HepG2 (cell line): ENCODE measurements around the gene MEGF11.

Experiments
- DNMT3B ChIP-seq: conservative IDR thresholded peaks from 2 replicates; pipeline ENCODE4 v1.6.1; 2016; ENCODE audit warnings: missing biosample characterization, control low read depth
- EP300 ChIP-seq, 3 experiments: sonication (generic) in 1 of 3; formaldehyde crosslinking in 1 of 3; IDR thresholded peaks; 2 replicates each; pipeline versions ENCODE4 v1.5.1 to v1.6.1; 2011 to 2020; ENCODE audit warnings: low read depth in 2 of 3, low read length in 2 of 3, borderline replicate concordance in 1 of 3, improper control_type of control experiment in 1 of 3, mild to moderate bottlenecking in 1 of 3, missing genetic modification reagents in 1 of 3, moderate library complexity in 1 of 3
- MIER2 ChIP-seq: IDR thresholded peaks from 2 replicates; pipeline ENCODE4 v1.6.1; 2016; ENCODE audit warnings: missing biosample characterization, missing genetic modification reagents
- PCBP1 ChIP-seq: fragments of 200-400 bp; formaldehyde crosslinking; IDR thresholded peaks from 2 replicates; pipeline ENCODE4 v1.6.1; 2017; ENCODE audit warnings: mild to moderate bottlenecking, low read depth, low read length, borderline replicate concordance
- RFXANK ChIP-seq: IDR thresholded peaks from 2 replicates; pipeline ENCODE4 v1.6.1; 2016
- SOX6 ChIP-seq, 2 experiments: fragments of 450-650 bp in 1 of 2; sonication (generic) in 1 of 2; formaldehyde crosslinking in 1 of 2; IDR thresholded peaks; 2 replicates each; pipeline versions ENCODE4 v1.4.0 to v1.6.1; 2017 to 2020; ENCODE audit warnings: antibody characterized with exemption in 1 of 2, mild to moderate bottlenecking in 1 of 2, missing genetic modification reagents in 1 of 2
- ZNF207 ChIP-seq: fragments of 450-650 bp; IDR thresholded peaks from 2 replicates; pipeline ENCODE4 v1.6.1; 2016; ENCODE audit warnings: antibody characterized with exemption, borderline replicate concordance
- ZNF747 ChIP-seq: sonication (generic); formaldehyde crosslinking; IDR thresholded peaks from 2 replicates; pipeline ENCODE4 v1.8.1; 2023; ENCODE audit warnings: missing genetic modification reagents, mild to moderate bottlenecking, borderline replicate concordance
- TF ChIP-seq, protein P1 (sequence below): sonication (generic); formaldehyde crosslinking; IDR thresholded peaks from 2 replicates; pipeline ENCODE4 v1.4.0; 2020; ENCODE audit warnings: missing genetic modification reagents
- TF ChIP-seq, protein P2 (sequence below): sonication (generic); formaldehyde crosslinking; IDR thresholded peaks from 2 replicates; pipeline ENCODE4 v1.4.0; 2020; ENCODE audit warnings: missing genetic modification reagents, borderline replicate concordance
- TF ChIP-seq, protein P3 (sequence below): sonication (generic); formaldehyde crosslinking; IDR thresholded peaks from 2 replicates; pipeline ENCODE4 v1.5.0; 2020; ENCODE audit warnings: mild to moderate bottlenecking, missing genetic modification reagents, moderate library complexity

DNA sequence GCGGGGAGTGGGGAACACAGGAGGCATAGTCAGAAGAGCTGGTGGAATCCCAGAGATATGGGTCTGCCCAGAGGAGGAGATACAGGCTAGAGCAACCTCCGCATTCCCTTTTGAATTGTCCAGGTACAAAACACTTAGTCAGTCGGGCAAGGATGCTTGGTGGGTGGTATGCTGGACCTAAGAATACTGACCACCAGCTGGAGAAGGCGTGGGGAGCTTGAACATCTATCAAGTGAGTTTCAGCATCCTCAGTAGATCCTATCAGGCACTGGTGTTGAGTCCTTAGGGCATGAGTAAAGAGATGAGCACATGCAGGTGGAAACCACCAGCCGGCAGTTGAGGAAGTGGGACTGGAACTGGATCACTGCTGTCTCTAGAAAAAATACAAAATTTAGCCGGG, 25.1 kb upstream of the MEGF11 start:
- TF ChIP-seq DNMT3B (CRISPR knock-in tag) (no peak), ZNF207 (no peak), SOX6 (IDR thresholded peaks at IDR 0.05) (no peak), SOX6 (CRISPR knock-in tag; IDR thresholded peaks at IDR 0.05) (no peak), MIER2 (CRISPR knock-in tag) (no peak), RFXANK (CRISPR knock-in tag) (no peak), ZNF747 (CRISPR knock-in tag) (no peak), EP300 (IDR thresholded peaks at IDR 0.05; ENCODE audit: low read depth in 2 of 2, low read length in 2 of 2) (no peak), EP300 (CRISPR knock-in tag; IDR thresholded peaks at IDR 0.05; ENCODE audit: borderline replicate concordance) (no peak), PCBP1 (no peak)
- TF ChIP-seq, protein P1, sequence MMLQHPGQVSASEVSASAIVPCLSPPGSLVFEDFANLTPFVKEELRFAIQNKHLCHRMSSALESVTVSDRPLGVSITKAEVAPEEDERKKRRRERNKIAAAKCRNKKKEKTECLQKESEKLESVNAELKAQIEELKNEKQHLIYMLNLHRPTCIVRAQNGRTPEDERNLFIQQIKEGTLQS (CRISPR knock-in tag), result no peak
- TF ChIP-seq, protein P2, sequence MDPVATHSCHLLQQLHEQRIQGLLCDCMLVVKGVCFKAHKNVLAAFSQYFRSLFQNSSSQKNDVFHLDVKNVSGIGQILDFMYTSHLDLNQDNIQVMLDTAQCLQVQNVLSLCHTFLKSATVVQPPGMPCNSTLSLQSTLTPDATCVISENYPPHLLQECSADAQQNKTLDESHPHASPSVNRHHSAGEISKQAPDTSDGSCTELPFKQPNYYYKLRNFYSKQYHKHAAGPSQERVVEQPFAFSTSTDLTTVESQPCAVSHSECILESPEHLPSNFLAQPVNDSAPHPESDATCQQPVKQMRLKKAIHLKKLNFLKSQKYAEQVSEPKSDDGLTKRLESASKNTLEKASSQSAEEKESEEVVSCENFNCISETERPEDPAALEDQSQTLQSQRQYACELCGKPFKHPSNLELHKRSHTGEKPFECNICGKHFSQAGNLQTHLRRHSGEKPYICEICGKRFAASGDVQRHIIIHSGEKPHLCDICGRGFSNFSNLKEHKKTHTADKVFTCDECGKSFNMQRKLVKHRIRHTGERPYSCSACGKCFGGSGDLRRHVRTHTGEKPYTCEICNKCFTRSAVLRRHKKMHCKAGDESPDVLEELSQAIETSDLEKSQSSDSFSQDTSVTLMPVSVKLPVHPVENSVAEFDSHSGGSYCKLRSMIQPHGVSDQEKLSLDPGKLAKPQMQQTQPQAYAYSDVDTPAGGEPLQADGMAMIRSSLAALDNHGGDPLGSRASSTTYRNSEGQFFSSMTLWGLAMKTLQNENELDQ (CRISPR knock-in tag), result no peak
- TF ChIP-seq, protein P3, sequence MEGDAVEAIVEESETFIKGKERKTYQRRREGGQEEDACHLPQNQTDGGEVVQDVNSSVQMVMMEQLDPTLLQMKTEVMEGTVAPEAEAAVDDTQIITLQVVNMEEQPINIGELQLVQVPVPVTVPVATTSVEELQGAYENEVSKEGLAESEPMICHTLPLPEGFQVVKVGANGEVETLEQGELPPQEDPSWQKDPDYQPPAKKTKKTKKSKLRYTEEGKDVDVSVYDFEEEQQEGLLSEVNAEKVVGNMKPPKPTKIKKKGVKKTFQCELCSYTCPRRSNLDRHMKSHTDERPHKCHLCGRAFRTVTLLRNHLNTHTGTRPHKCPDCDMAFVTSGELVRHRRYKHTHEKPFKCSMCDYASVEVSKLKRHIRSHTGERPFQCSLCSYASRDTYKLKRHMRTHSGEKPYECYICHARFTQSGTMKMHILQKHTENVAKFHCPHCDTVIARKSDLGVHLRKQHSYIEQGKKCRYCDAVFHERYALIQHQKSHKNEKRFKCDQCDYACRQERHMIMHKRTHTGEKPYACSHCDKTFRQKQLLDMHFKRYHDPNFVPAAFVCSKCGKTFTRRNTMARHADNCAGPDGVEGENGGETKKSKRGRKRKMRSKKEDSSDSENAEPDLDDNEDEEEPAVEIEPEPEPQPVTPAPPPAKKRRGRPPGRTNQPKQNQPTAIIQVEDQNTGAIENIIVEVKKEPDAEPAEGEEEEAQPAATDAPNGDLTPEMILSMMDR, result no peak
